SU-DHL-6 (cell line): ENCODE measurements around the gene SLC25A12.

ENCODE experiments used
- CTCF ChIP-seq: fragments of 200-600 bp; sonication (generic); IDR thresholded peaks from one replicate; pipeline ENCODE4 v1.5.1; 2017; ENCODE audit warnings: antibody characterized with exemption, mild to moderate bottlenecking, low read length, moderate library complexity; ENCODE audit not compliant: insufficient read depth, poor library complexity, severe bottlenecking
- EZH2phosphoT487 ChIP-seq: fragments of 200-600 bp; sonication (generic), shearing (Covaris generic); conservative IDR thresholded peaks from 2 replicates; pipeline ENCODE4 v1.6.1; 2018; ENCODE audit warnings: mild to moderate bottlenecking, antibody characterized with exemption, low read length, moderate library complexity, mixed read lengths

- no peak for TF ChIP-seq CTCF
- TF ChIP-seq EZH2phosphoT487: no peak
Measured at GRCh38 chr2:171791361-171791760, 102.7 kb downstream of the SLC25A12 start.
